K562 (cell line): ENCODE results near the gene CEACAM18. TPM values are rescaled to one million over a fixed set of nuclear protein-coding genes. Genes with fewer than 3 reads are reported as not detected.
A peak's percentile ranks its signal among the peaks of the same experiment; 100 is the strongest.

Experiments
- ARHGAP35 ChIP-seq: fragments of 450-650 bp; IDR thresholded peaks from 2 replicates; pipeline ENCODE4 v1.6.1; 2018; ENCODE audit not compliant: partially characterized antibody
- CEBPZ ChIP-seq: fragments of 150-350 bp; IDR thresholded peaks from 2 replicates; pipeline ENCODE4 v1.6.1; 2014; ENCODE audit warnings: low read depth, mild to moderate bottlenecking, low read length, borderline replicate concordance
- DACH1 ChIP-seq: fragments of 450-650 bp; IDR thresholded peaks from 2 replicates; pipeline ENCODE4 v1.6.1; 2018; ENCODE audit not compliant: partially characterized antibody
- EGR1 ChIP-seq: fragments of 450-650 bp; conservative IDR thresholded peaks from 2 replicates; pipeline ENCODE4 v1.6.1; 2017; ENCODE audit warnings: mild to moderate bottlenecking
- FOXK2 ChIP-seq, 2 experiments: fragments of 450-650 bp; IDR thresholded peaks in 1 of 2; conservative IDR thresholded peaks in 1 of 2; 2 replicates each; pipeline ENCODE4 v1.6.1; 2016; ENCODE audit warnings: low read depth in 2 of 2, mild to moderate bottlenecking in 1 of 2
- FOXP4 ChIP-seq: sonication (generic); formaldehyde crosslinking; IDR thresholded peaks from 2 replicates; pipeline ENCODE4 v1.8.0; 2022; ENCODE audit warnings: mild to moderate bottlenecking, missing genetic modification reagents, borderline replicate concordance
- LARP7 ChIP-seq: fragments of 450-650 bp; IDR thresholded peaks from 2 replicates; pipeline ENCODE4 v1.6.1; 2016
- LCOR ChIP-seq: sonication (generic); formaldehyde crosslinking; IDR thresholded peaks from 2 replicates; pipeline ENCODE4 v1.8.0; 2022; ENCODE audit warnings: mild to moderate bottlenecking, missing genetic modification reagents
- NFE2L1 ChIP-seq: fragments of 450-650 bp; IDR thresholded peaks from 2 replicates; pipeline ENCODE4 v1.6.1; 2016; ENCODE audit warnings: missing genetic modification characterization, low read depth, mild to moderate bottlenecking, missing compliant biosample characterization, moderate library complexity, borderline replicate concordance
- POLR2A ChIP-seq: fragments of 450-650 bp; conservative IDR thresholded peaks from 2 replicates; pipeline ENCODE4 v1.6.1; 2016
- PURB ChIP-seq: sonication (generic); formaldehyde crosslinking; IDR thresholded peaks from 2 replicates; pipeline ENCODE4 v1.9.0; 2021; ENCODE audit warnings: low read depth, mild to moderate bottlenecking, missing genetic modification reagents
- TAF9B ChIP-seq: fragments of 450-650 bp; IDR thresholded peaks from 2 replicates; pipeline ENCODE4 v1.6.1; 2018; ENCODE audit warnings: mild to moderate bottlenecking; ENCODE audit not compliant: partially characterized antibody
- TRIM28 ChIP-seq: fragments of 450-650 bp; IDR thresholded peaks from 2 replicates; pipeline ENCODE4 v1.6.1; 2017
- XRCC3 ChIP-seq: fragments of 450-650 bp; IDR thresholded peaks from 2 replicates; pipeline ENCODE4 v1.6.1; 2017; ENCODE audit warnings: mild to moderate bottlenecking, moderate library complexity
- ZBTB33 ChIP-seq: sonication (generic); formaldehyde crosslinking; IDR thresholded peaks from 2 replicates; pipeline ENCODE4 v1.8.1; 2023; ENCODE audit warnings: mild to moderate bottlenecking, missing genetic modification reagents
- ZNF212 ChIP-seq: fragments of 450-650 bp; formaldehyde crosslinking; IDR thresholded peaks from 2 replicates; pipeline ENCODE4 v1.4.0; 2020; ENCODE audit warnings: mild to moderate bottlenecking
- ZNF586 ChIP-seq: fragments of 450-650 bp; formaldehyde crosslinking; conservative IDR thresholded peaks from 2 replicates; pipeline ENCODE4 v1.4.0; 2020; ENCODE audit warnings: mild to moderate bottlenecking, moderate library complexity
- ZNF592 ChIP-seq: fragments of 450-650 bp; IDR thresholded peaks from 2 replicates; pipeline ENCODE4 v1.6.1; 2017; ENCODE audit warnings: antibody characterized with exemption, mild to moderate bottlenecking
- ZNF695 ChIP-seq: fragments of 450-650 bp; formaldehyde crosslinking; IDR thresholded peaks from 2 replicates; pipeline ENCODE4 v1.4.0; 2020; ENCODE audit warnings: mild to moderate bottlenecking, moderate library complexity
- polyA plus RNA-seq, 8 experiments: library from polyadenylated mRNA; depleted of rRNA in 4 of 8; stranded (reverse) in 5 of 8; unstranded in 3 of 8; fragments of >200 nt; fragmentation: Nextera tagmentation in 2 of 8; fragmentation: Illumina TruSeq in 1 of 8; extraction: Ambion mirVana in 2 of 8; extraction: Trizol in 1 of 8; gene quantifications; 2 replicates each; pipeline versions ENCODE4 v1.2.1 to v1.2.3, GENCODE V29; 2011 to 2014; ENCODE audit warnings: inconsistent platforms in 1 of 8, missing spikeins in 1 of 8
- total RNA-seq, 7 experiments: library from RNA; depleted of rRNA in 6 of 7; stranded (reverse); fragments of >200 nt in 6 of 7; fragmentation: Illumina TruSeq in 2 of 7; extraction: Trizol in 2 of 7; gene quantifications; 2 replicates each; pipeline versions ENCODE4 v1.2.1 to v1.2.3, GENCODE V29; 2011 to 2021; ENCODE audit warnings: low replicate concordance in 1 of 7

Gene CEACAM18
- total and polyA plus RNA-seq, 9 of the 15 experiments (the other 6 are each of a cell fraction or from before 2014, with no cell fraction given) = 0.08 to 0.24 (median 0.15) TPM; not detected in 3

GRCh38 chr19:51507640-51508058 is 29.3 kb downstream of the CEACAM18 start (continued):
- no peak for TF ChIP-seq TRIM28
- TF ChIP-seq ZNF592 = peak; percentile 67
- TF ChIP-seq NFE2L1 (tag) = no peak
- TF ChIP-seq ZBTB33 (CRISPR knock-in tag) = no peak
- no peak; the same call in 1 of the 2 replicates for TF ChIP-seq LCOR (CRISPR knock-in tag)
- no peak for TF ChIP-seq XRCC3
- no peak for TF ChIP-seq PURB (CRISPR knock-in tag)
- no peak for TF ChIP-seq ZNF586 (CRISPR knock-in tag)
- no peak for TF ChIP-seq DACH1
- no peak for TF ChIP-seq FOXK2 (conservative IDR thresholded peaks at IDR 0.05 in 1 of 2, IDR thresholded peaks at IDR 0.05 in 1 of 2; ENCODE audit: low read depth in 2 of 2)
- TF ChIP-seq FOXP4 = no peak
- TF ChIP-seq ZNF212 = no peak
- TF ChIP-seq POLR2A = peak; percentile 47; the same call in 1 of the 2 replicates
- no peak for TF ChIP-seq ARHGAP35
- TF ChIP-seq EGR1 = no peak
- no peak for TF ChIP-seq CEBPZ
- no peak for TF ChIP-seq ZNF695 (CRISPR knock-in tag)
- no peak for TF ChIP-seq LARP7
- TF ChIP-seq TAF9B = no peak
